ENCODE data around the gene KRTAP10-7. TPM values are rescaled to one million over a fixed set of nuclear protein-coding genes. Genes with fewer than 3 reads are reported as not detected.
"Not testable (repeated sequence)": the region's sequence is repeated elsewhere in the genome, so short reads cannot be mapped to it uniquely, and the experiment has no call there.

The KRTAP10-7 gene
- polyA plus RNA-seq (2014; cell fraction: cytosol; rRNA removed), result not detected in 2 replicates
- not detected in 2 replicates for polyA plus RNA-seq (2014; cell fraction: nucleus; rRNA removed)

- not testable (repeated sequence) for DNase-seq (ENCODE audit: low spot score)
Observed at GRCh38 chr21:44600118-44600978, at the start of gene KRTAP10-7. KRTAP10-7 (plus strand) TSS chr21:44600597; CDS start chr21:44600622, 25 bp downstream.

GRCh38 chr21:44550807-44551206 is 49.6 kb upstream of the KRTAP10-7 start:
- no peak for DNase-seq (ENCODE audit: low spot score)

GRCh38 chr21:44551340-44551961 is 48.9 kb upstream of the KRTAP10-7 start, which contains the start of gene KRTAP10-2:
KRTAP10-2 (minus strand) TSS chr21:44551505; CDS start chr21:44551458, 47 bp downstream.
- no peak for DNase-seq (ENCODE audit: low spot score)

- no peak for DNase-seq (ENCODE audit: low spot score)
Observed at GRCh38 chr21:44552136-44552535, 48.3 kb upstream of the KRTAP10-7 start.

- DNase-seq (ENCODE audit: low spot score), result no peak
Observed at GRCh38 chr21:44552681-44553080, 47.7 kb upstream of the KRTAP10-7 start.

GRCh38 chr21:44555200-44555875 is 45.1 kb upstream of the KRTAP10-7 start:
- DNase-seq (ENCODE audit: low spot score), result no peak

GRCh38 chr21:44556879-44557278 is 43.5 kb upstream of the KRTAP10-7 start:
- no peak for DNase-seq (ENCODE audit: low spot score)

- no peak for DNase-seq (ENCODE audit: low spot score)
Observed at GRCh38 chr21:44557491-44558328, 42.7 kb upstream of the KRTAP10-7 start.

- not testable (repeated sequence) for DNase-seq (ENCODE audit: low spot score)
Observed at GRCh38 chr21:44558329-44558675, 42.1 kb upstream of the KRTAP10-7 start.

GRCh38 chr21:44558695-44559094 is 41.7 kb upstream of the KRTAP10-7 start, which contains the start of gene KRTAP10-3:
KRTAP10-3 (minus strand) TSS chr21:44558795; CDS start chr21:44558715, 80 bp downstream.
- no peak for DNase-seq (ENCODE audit: low spot score)

- no peak for DNase-seq (ENCODE audit: low spot score)
Observed at GRCh38 chr21:44564099-44564498, 36.3 kb upstream of the KRTAP10-7 start.

- no peak for DNase-seq (ENCODE audit: low spot score)
Observed at GRCh38 chr21:44564886-44565598, 35.4 kb upstream of the KRTAP10-7 start.

- no peak for DNase-seq (ENCODE audit: low spot score)
Observed at GRCh38 chr21:44566403-44566802, 34.0 kb upstream of the KRTAP10-7 start.

- DNase-seq (ENCODE audit: low spot score), result no peak
Observed at GRCh38 chr21:44567481-44568171, 32.8 kb upstream of the KRTAP10-7 start.

- no peak for DNase-seq (ENCODE audit: low spot score)
Observed at GRCh38 chr21:44568261-44568660, 32.1 kb upstream of the KRTAP10-7 start.

- no peak for DNase-seq (ENCODE audit: low spot score)
Observed at GRCh38 chr21:44568667-44569556, 31.5 kb upstream of the KRTAP10-7 start.

GRCh38 chr21:44569861-44570517 is 30.4 kb upstream of the KRTAP10-7 start:
- DNase-seq (ENCODE audit: low spot score), result no peak

- DNase-seq (ENCODE audit: low spot score), result no peak
Observed at GRCh38 chr21:44571296-44571695, 29.1 kb upstream of the KRTAP10-7 start.

All from SK-N-DZ (cell line).